Measurements from ENCODE around the gene FGF1. TPM values are rescaled to one million over a fixed set of nuclear protein-coding genes. Genes with fewer than 3 reads are reported as not detected.

FGF1 gene
- total RNA-seq, 6 experiments from 2014 or later: 0.12 to 0.56 (median 0.42) TPM; not detected in 1

DNA sequence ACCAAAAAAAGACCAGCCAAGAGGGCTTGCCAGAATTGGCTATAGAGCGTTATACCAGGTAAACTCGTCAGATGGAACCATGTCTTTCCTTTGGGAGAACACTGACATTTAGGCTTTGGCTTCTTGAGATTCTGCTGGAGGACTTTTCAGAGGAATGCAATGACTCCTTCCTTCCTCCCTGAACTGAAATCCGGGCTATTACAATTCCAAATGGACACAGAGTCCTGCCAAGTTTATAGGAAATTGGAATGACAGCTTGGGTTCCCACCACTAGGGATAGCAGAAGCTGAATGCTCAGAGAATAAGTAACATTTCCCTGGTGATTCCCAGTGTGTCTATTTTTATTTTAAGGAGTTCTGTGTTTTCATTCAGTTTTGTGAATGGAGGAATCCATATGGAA lies 143.0 kb downstream of the FGF1 start:
- 59% methylated on average over 3 of the region's 3 CpGs for WGBS (ENCODE audit: insufficient coverage, low coverage, low lambda C conversion rate, missing lambda C conversion rate)
- Histone ChIP-seq H3K4me3 (no peak overlapping the region), H3K9me3 (no peaks in the 10 kb centered on the region), H3K27me3 (no peaks in the 10 kb centered on the region), H3K36me3 (no peaks in the 10 kb centered on the region), H3K27ac (peak overlapping the region in 2 of 3 donors; percentile 2 to 24), H3K4me1 (no peaks in the 10 kb centered on the region)
- intact Hi-C loops (cut with DNase I): loop anchor here in 1 of 2 donors (10.0 kb wide), 1 partner anchor 378 kb away; no protein-coding TSS in a partner anchor
- TF ChIP-seq, protein P1, sequence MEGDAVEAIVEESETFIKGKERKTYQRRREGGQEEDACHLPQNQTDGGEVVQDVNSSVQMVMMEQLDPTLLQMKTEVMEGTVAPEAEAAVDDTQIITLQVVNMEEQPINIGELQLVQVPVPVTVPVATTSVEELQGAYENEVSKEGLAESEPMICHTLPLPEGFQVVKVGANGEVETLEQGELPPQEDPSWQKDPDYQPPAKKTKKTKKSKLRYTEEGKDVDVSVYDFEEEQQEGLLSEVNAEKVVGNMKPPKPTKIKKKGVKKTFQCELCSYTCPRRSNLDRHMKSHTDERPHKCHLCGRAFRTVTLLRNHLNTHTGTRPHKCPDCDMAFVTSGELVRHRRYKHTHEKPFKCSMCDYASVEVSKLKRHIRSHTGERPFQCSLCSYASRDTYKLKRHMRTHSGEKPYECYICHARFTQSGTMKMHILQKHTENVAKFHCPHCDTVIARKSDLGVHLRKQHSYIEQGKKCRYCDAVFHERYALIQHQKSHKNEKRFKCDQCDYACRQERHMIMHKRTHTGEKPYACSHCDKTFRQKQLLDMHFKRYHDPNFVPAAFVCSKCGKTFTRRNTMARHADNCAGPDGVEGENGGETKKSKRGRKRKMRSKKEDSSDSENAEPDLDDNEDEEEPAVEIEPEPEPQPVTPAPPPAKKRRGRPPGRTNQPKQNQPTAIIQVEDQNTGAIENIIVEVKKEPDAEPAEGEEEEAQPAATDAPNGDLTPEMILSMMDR (IDR thresholded peaks at IDR 0.05): peak in 2 of 4 donors; percentile 10 to 12
- no peak for TF ChIP-seq POLR2A (IDR thresholded peaks at IDR 0.05)
- ATAC-seq (peak; percentile 40 to 72 (median 61)), DNase-seq (no peak)

Other genes starting within 250 kb of the FGF1 start
- gene ARHGAP26, start 84.3 kb upstream of the FGF1 start, total RNA-seq: 10 to 100 TPM in 2 of 6 experiments, 1 to 10 TPM in 4; 6.7 to 14.5 (median 8.3) TPM